T-cell (primary cell): Measurements from ENCODE around the gene EWSR1. TPM values are rescaled to one million over a fixed set of nuclear protein-coding genes. Genes with fewer than 3 reads are reported as not detected.

Source experiments
- ATAC-seq, 4 experiments: fragments of 200-7000 bp in 3 of 4; fragments of 150-1000 bp in 1 of 4; cut with Tn5 transposase; replicated peaks in 1 of 4; 1 replicate in 3 of 4; 2 replicates in 1 of 4; pipeline ENCODE4 v1.10.0; 2021; ENCODE audit warnings: moderate library complexity in 3 of 4, mild to moderate bottlenecking in 2 of 4, moderate number of reproducible peaks in 1 of 4
- CTCF ChIA-PET, 2 donors: fragments of 300-600 bp; sonication (Branson Sonifier 250); formaldehyde crosslinking; loops; one replicate each; lab custom pipeline; 2022; ENCODE audit warnings: antibody characterized with exemption in 2 of 2; lab: Charles Lee
- POLR2A ChIA-PET, 2 donors: fragments of 300-600 bp; sonication (Branson Sonifier 250); formaldehyde crosslinking; loops; one replicate each; lab custom pipeline; 2022; ENCODE audit warnings: antibody characterized with exemption in 2 of 2; lab: Charles Lee
- DNase-seq, 35 experiments: peaks; one replicate each; pipeline versions ENCODE4 v3.0.0 to v3.0.0-alpha.2; 2013 to 2023
- H3K27ac ChIP-seq: one replicate; pipeline ENCODE4 v1.5.1; 2013; ENCODE audit warnings: low read length
- H3K27me3 ChIP-seq, 2 experiments: replicated peaks in 1 of 2; 1 replicate in 1 of 2; 2 replicates in 1 of 2; pipeline versions ENCODE4 v1.6.1 to v1.7.0; 2013; ENCODE audit warnings: low read length in 1 of 2, mixed read lengths in 1 of 2; ENCODE audit not compliant: control insufficient read depth in 2 of 2, insufficient read depth in 2 of 2; ENCODE audit errors: extremely low read depth in 1 of 2
- H3K36me3 ChIP-seq, 2 donors: 1 replicate in 1 of 2; 2 replicates in 1 of 2; pipeline versions ENCODE4 v1.6.1 to v1.7.0; 2013; ENCODE audit warnings: low read length in 1 of 2; ENCODE audit not compliant: control insufficient read depth in 2 of 2, insufficient read depth in 1 of 2; ENCODE audit errors: extremely low read depth in 1 of 2
- H3K4me1 ChIP-seq, 2 experiments: 1 replicate in 1 of 2; 2 replicates in 1 of 2; pipeline versions ENCODE4 v1.6.1 to v1.7.0; 2013; ENCODE audit warnings: low read length in 2 of 2, mixed read lengths in 1 of 2; ENCODE audit not compliant: insufficient read depth in 2 of 2, control insufficient read depth in 1 of 2; ENCODE audit errors: extremely low read depth in 1 of 2
- H3K4me3 ChIP-seq, 2 donors: 1 replicate in 1 of 2; 2 replicates in 1 of 2; pipeline versions ENCODE4 v1.5.1 to v1.7.0; 2013; ENCODE audit warnings: mild to moderate bottlenecking in 2 of 2, low read length in 1 of 2, moderate library complexity in 1 of 2; ENCODE audit not compliant: control insufficient read depth in 1 of 2; ENCODE audit errors: extremely low read depth in 1 of 2
- H3K9me3 ChIP-seq: 2 replicates; pipeline ENCODE4 v1.7.0; 2013
- H3K27ac Mint-ChIP-seq, 2 donors: one replicate each; pipeline ENCODE4 v1.8.0; 2020 to 2021; ENCODE audit warnings: mild to moderate bottlenecking in 2 of 2, mixed read lengths in 2 of 2
- H3K27me3 Mint-ChIP-seq, 2 donors: one replicate each; pipeline ENCODE4 v1.8.0; 2021 to 2022; ENCODE audit warnings: mixed read lengths in 2 of 2
- H3K36me3 Mint-ChIP-seq: one replicate; pipeline ENCODE4 v1.8.0; 2021; ENCODE audit warnings: mixed read lengths
- H3K4me1 Mint-ChIP-seq, 3 donors: one replicate each; pipeline ENCODE4 v1.8.0; 2020 to 2022; ENCODE audit warnings: mixed read lengths in 3 of 3, mild to moderate bottlenecking in 1 of 3
- H3K4me3 Mint-ChIP-seq, 3 donors: one replicate each; pipeline ENCODE4 v1.8.0; 2020 to 2022; ENCODE audit warnings: mild to moderate bottlenecking in 3 of 3, mixed read lengths in 3 of 3, moderate library complexity in 3 of 3
- H3K9me3 Mint-ChIP-seq, 3 donors: one replicate each; pipeline ENCODE4 v1.8.0; 2020 to 2022; ENCODE audit warnings: mixed read lengths in 3 of 3
- WGBS: methylation state at CpG from one replicate; pipeline ENCODE4 v1.1.5; 2013; ENCODE audit warnings: missing lambda C conversion rate; ENCODE audit not compliant: insufficient coverage; 5-methylcytosine and 5-hydroxymethylcytosine counted together
- total RNA-seq, 35 experiments: library from RNA in 6 of 35; stranded (reverse) in 6 of 35; fragments of 120-200 nt in 1 of 35; gene quantifications; one replicate each; pipeline versions ENCODE4 v1.2.1 to v1.2.4 and lab custom pipeline; 2013 to 2026

The EWSR1 gene
- total RNA-seq, 5 donors from 2014 or later (not counting 1 experiment from before 2014, with no cell fraction given), result 254 to 308 (median 260) TPM

DNA sequence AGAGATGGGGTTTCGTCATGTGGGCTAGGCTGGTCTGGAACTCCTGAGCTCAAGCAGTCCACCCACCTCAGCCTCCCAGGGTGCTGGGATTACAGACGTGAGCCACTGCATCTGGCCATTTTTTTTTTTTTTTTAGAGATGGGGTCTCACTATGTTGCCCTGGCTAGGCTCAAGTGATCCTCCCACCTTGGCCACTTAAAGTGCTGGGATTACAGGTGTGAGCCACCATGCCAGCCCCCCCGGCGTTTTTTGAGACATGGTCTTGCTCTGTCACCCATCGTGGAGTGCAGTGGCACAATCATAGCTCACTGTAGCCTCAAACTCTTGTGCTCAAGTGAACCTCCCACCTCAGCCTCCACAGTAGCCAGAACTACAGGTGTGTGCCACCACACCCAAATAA is 16.8 kb upstream of the EWSR1 start:
- ATAC-seq, result no peak
- H3K4me3 ChIP-seq, result no peak overlapping the region
- H3K36me3 Mint-ChIP-seq, result no peaks in the 10 kb centered on the region
- no peak overlapping the region for H3K27ac ChIP-seq
- H3K9me3 Mint-ChIP-seq, result no peaks in the 10 kb centered on the region
- no peaks in the 10 kb centered on the region for H3K9me3 ChIP-seq
- no peaks in the 10 kb centered on the region for H3K4me1 Mint-ChIP-seq
- 89% methylated on average over 3 of the region's 5 CpGs for whole genome bisulfite sequencing
- POLR2A ChIA-PET, result no interaction called here
- CTCF ChIA-PET, result interaction anchor here (0.6 to 0.8 kb wide), 5 partner anchors 38 to 558 kb away, joined by 3 to 6 read pairs (median 3); no protein-coding TSS in a partner anchor
- no peaks in the 10 kb centered on the region for H3K36me3 ChIP-seq
- H3K4me3 Mint-ChIP-seq, result no peak overlapping the region
- DNase-seq, result no peak
- no peak overlapping the region for H3K27ac Mint-ChIP-seq
- H3K27me3 Mint-ChIP-seq, result peaks cover 4 to 5% of the 10 kb centered on the region in 2 donors
- peaks cover 0 to 2% of the 10 kb centered on the region in 2 experiments for H3K4me1 ChIP-seq
- peaks cover 0 to 10% of the 10 kb centered on the region in 2 experiments for H3K27me3 ChIP-seq

DNA sequence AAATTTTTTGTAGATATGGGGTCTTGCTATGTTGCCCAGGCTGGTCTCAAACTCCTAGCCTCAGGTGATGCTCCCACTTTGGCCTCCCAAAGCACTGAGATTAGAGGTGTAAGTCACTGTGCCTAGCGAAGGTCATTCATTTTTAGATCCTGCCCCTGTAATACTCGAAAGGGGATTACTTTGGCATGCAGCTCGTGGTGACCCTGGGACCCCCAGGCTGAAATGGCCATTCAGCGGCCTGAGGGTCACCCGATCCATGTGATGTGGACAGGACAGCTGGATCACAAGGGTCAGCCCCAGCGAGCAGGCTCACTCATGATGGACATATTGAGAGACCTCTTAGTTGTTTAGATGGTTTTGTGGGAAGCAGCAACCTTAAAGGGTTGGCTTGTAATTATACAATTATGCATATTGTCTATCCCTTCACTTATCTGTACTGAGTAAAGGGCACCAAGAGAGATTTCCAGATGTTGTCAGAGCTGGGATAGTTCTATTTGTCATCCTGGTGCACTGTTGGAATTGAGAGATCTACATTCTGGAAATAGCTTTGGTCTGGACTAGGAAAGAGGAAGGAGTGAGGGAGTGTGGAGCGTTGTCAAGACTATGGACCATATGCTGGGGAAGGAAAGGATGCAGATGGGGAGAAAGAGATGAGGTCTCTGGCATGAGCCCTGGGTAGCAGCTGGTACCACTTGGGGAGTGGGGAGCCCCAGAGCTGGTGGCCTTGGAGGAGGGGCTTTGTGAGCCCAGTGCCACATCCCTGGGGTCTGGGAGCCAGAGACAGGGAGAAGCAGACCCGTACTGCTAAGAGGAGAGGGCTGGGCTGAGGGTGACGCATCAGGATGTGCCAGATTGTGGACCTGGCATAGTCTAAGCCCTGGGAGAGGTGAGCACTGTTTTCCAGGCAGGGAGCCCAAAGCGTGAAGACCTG is 15.8 kb upstream of the EWSR1 start:
- Histone ChIP-seq H3K9me3 (no peaks in the 10 kb centered on the region), H3K4me3 (no peak overlapping the region), H3K27ac (no peak overlapping the region), H3K27me3 (peaks cover 0 to 16% of the 10 kb centered on the region in 2 experiments), H3K36me3 (no peaks in the 10 kb centered on the region), H3K4me1 (peaks cover 0 to 2% of the 10 kb centered on the region in 2 experiments)
- H3K4me3 Mint-ChIP-seq, result no peak overlapping the region
- no peaks in the 10 kb centered on the region for H3K9me3 Mint-ChIP-seq
- H3K36me3 Mint-ChIP-seq, result no peaks in the 10 kb centered on the region
- H3K4me1 Mint-ChIP-seq, result no peaks in the 10 kb centered on the region
- H3K27ac Mint-ChIP-seq, result no peak overlapping the region
- no peak for DNase-seq
- 85% methylated on average over 9 of the region's 10 CpGs for WGBS
- ATAC-seq, result no peak
- POLR2A ChIA-PET, result no interaction called here
- CTCF ChIA-PET, result interaction anchor here (0.6 to 0.8 kb wide), 5 partner anchors 37 to 830 kb away, joined by 3 to 6 read pairs (median 4); no protein-coding TSS in a partner anchor
- H3K27me3 Mint-ChIP-seq, result peaks cover 4 to 5% of the 10 kb centered on the region in 2 donors

DNA sequence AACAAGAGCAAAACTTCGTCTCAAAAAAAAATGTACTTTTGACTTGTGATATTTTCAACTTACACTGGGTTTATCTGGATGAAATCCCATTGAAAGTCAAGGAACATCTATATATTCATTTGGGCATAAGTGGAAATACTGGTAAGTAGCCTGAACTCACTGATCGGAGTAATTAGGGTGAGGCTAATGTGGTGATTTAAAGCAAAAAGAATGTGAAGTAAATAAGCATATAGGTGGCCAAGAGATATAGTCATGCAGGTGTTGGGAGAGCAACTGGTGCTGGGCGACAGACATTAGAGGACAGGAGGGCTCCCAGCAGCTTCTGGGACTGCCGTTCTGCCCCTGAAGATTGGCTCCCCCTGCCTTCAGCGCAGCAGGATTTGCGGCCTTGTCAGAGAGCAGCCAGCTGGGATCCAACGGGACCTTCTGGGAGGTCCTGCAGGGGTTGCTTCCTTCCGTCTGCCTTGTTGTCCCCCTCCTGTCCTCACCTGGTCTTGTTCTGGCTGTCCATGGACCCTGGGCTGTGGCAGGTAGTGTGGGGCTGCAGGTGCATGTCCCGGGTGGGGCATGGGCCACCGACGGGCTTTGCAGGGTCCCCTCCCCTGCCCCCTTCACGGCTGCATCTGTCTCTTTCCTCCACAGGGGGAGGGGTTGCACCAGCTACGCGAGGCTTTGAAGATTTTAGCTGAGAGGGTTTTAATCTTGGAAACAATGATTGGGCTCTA is 14.3 kb upstream of the EWSR1 start:
- no peak overlapping the region for H3K4me3 ChIP-seq
- H3K36me3 ChIP-seq, result no peaks in the 10 kb centered on the region
- H3K27ac ChIP-seq, result no peak overlapping the region
- Mint-ChIP-seq H3K36me3 (no peaks in the 10 kb centered on the region), H3K9me3 (no peaks in the 10 kb centered on the region), H3K4me1 (peaks cover 1 to 6% (median 5%) of the 10 kb centered on the region in 3 donors), H3K4me3 (no peak overlapping the region), H3K27ac (no peak overlapping the region), H3K27me3 (peaks cover 4 to 5% of the 10 kb centered on the region in 2 donors)
- WGBS, result 94% methylated on average over 4 of the region's 14 CpGs
- POLR2A ChIA-PET, result no interaction called here
- peaks cover 0 to 16% of the 10 kb centered on the region in 2 experiments for H3K27me3 ChIP-seq
- ATAC-seq (no peak), DNase-seq (no peak)
- peaks cover 0 to 2% of the 10 kb centered on the region in 2 experiments for H3K4me1 ChIP-seq
- CTCF ChIA-PET, result no interaction called here
- no peaks in the 10 kb centered on the region for H3K9me3 ChIP-seq

DNA sequence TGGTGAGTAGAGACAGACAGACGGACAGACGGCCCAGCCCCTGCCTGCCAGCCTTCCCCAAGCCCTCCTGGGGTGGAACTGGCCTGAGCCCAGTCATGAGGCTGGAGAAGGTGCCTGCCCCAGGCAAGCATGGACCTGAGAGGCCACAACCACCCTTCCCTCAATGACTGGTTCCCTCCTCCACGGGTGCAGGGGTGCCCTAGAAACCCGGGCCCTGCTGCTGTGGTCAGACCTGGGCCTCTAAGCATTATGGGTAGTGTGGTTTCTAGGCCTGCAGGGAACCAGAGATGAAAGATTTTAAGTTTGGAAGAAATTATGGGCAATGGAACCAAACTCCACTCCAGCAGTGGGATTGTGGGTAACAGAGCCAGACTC is 13.8 kb upstream of the EWSR1 start:
- Histone ChIP-seq H3K4me3 (no peak overlapping the region), H3K9me3 (no peaks in the 10 kb centered on the region), H3K27me3 (peaks cover 0 to 16% of the 10 kb centered on the region in 2 experiments), H3K36me3 (peaks cover 0 to 2% of the 10 kb centered on the region in 2 donors), H3K27ac (no peak overlapping the region), H3K4me1 (peaks cover 0 to 2% of the 10 kb centered on the region in 2 experiments)
- DNase-seq (no peak), ATAC-seq (no peak)
- Mint-ChIP-seq H3K4me1 (peaks cover 1 to 6% (median 5%) of the 10 kb centered on the region in 3 donors), H3K9me3 (no peaks in the 10 kb centered on the region), H3K4me3 (no peak overlapping the region), H3K27ac (no peak overlapping the region), H3K36me3 (no peaks in the 10 kb centered on the region), H3K27me3 (peaks cover 4 to 5% of the 10 kb centered on the region in 2 donors)
- no CpG with 5 or more reads among the region's 4 CpGs for WGBS
- CTCF ChIA-PET, result no interaction called here
- POLR2A ChIA-PET, result no interaction called here

DNA sequence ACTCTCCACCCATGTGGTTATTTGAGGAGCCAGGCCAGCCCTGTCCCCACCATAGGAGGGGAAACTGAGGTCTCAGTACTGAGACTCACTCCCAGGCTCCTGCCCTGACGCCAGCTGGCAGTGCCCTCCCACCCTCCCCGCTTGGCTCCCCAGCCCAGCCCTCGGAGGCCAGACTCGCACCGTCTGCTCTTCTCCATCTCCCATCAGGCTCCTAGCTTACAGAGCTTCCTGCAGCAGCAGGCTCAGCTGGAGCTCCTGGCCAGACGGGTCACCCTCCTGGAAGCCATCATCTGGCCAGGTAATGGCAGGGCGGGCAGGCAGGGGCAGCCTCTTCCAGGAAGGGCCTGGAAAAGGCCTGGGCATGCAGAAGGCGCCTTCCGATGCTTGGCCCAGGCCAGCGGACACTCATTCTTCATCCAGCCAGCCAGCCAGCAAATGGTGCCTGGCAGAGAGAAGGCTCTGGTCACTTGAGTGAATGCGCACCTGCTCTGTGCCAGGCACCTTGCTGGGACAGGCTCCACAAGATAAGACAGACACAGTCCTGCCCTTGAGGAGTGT is 12.9 kb upstream of the EWSR1 start:
- ChIA-PET POLR2A (no interaction called here), CTCF (no interaction called here)
- Mint-ChIP-seq H3K27me3 (peaks cover 4 to 5% of the 10 kb centered on the region in 2 donors), H3K36me3 (no peaks in the 10 kb centered on the region), H3K4me3 (no peak overlapping the region), H3K9me3 (no peaks in the 10 kb centered on the region), H3K4me1 (peaks cover 1 to 6% (median 5%) of the 10 kb centered on the region in 3 donors), H3K27ac (no peak overlapping the region)
- Histone ChIP-seq H3K4me3 (no peak overlapping the region), H3K4me1 (peaks cover 0 to 2% of the 10 kb centered on the region in 2 experiments), H3K27me3 (peaks cover 0 to 16% of the 10 kb centered on the region in 2 experiments), H3K9me3 (no peaks in the 10 kb centered on the region), H3K36me3 (peaks cover 0 to 6% of the 10 kb centered on the region in 2 donors), H3K27ac (no peak overlapping the region)
- no peak for ATAC-seq
- no peak for DNase-seq
- WGBS, result 98% methylated on average over 10 of the region's 11 CpGs
